Dendritic cell treated with granulocyte-macrophage colony-stimulating factor and Interleukin-4, amounts not matched to agents 40 ng/mL and 50 ng/mL, for 4 days (primary cell): ENCODE measurements around the gene UBE2Q2.
"Not testable (repeated sequence)": the region's sequence is repeated elsewhere in the genome, so short reads cannot be mapped to it uniquely, and the experiment has no call there.

ENCODE experiments used
- H3K27ac Mint-ChIP-seq: one replicate; pipeline ENCODE4 v1.8.0; 2022; ENCODE audit warnings: mild to moderate bottlenecking, mixed read lengths
- H3K27me3 Mint-ChIP-seq: one replicate; pipeline ENCODE4 v1.8.0; 2022; ENCODE audit warnings: mild to moderate bottlenecking, mixed read lengths
- H3K36me3 Mint-ChIP-seq: one replicate; pipeline ENCODE4 v1.8.0; 2022; ENCODE audit warnings: low read depth, mixed read lengths
- H3K4me1 Mint-ChIP-seq: one replicate; pipeline ENCODE4 v1.8.0; 2022; ENCODE audit warnings: low read depth, mixed read lengths
- H3K4me3 Mint-ChIP-seq: one replicate; pipeline ENCODE4 v1.8.0; 2022; ENCODE audit warnings: mild to moderate bottlenecking, moderate library complexity, mixed read lengths
- H3K9me3 Mint-ChIP-seq: one replicate; pipeline ENCODE4 v1.8.0; 2022; ENCODE audit warnings: mixed read lengths
- intact Hi-C: fragments of 100-400 bp; cut with micrococcal nuclease; formaldehyde crosslinking; loops from one replicate; pipeline ENCODE4 v1.15.0; 2022

Gene UBE2Q2

GRCh38 chr15:75835990-75836958 lies 7.0 kb upstream of the UBE2Q2 start:
- Mint-ChIP-seq H3K4me3 (no peak overlapping the region), H3K4me1 (peaks cover 10% of the 10 kb centered on the region)
- intact Hi-C loops: no loop called here

DNA sequence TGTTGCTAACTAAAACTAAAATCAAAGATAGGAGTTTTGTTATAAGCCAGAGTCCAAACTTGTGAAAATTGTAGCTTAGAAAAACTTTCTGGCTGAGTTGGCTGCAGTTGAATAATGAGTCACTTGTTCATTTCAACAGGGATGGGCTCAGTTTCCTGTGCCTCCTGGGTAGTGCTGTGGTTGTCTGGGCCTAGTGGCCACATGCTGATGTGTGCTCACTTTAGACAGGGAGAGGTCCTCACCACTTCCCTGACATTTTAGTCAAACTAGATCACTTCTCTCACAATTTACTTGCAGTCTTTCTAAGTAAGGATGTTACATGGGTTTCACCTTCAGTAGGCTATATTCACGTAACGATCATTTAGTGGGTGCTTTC lies 6.3 kb upstream of the UBE2Q2 start:
- H3K9me3 Mint-ChIP-seq: no peaks in the 10 kb centered on the region
- H3K4me3 Mint-ChIP-seq: no peak overlapping the region
- H3K4me1 Mint-ChIP-seq: peaks cover 4% of the 10 kb centered on the region
- no peaks in the 10 kb centered on the region for H3K36me3 Mint-ChIP-seq
- intact Hi-C loops: no loop called here
- H3K27ac Mint-ChIP-seq: no peak overlapping the region
- no peaks in the 10 kb centered on the region for H3K27me3 Mint-ChIP-seq

More at GRCh38 chr15:75835990-75836958, 7.0 kb upstream of the UBE2Q2 start:
- H3K27ac Mint-ChIP-seq: no peak overlapping the region
- no peaks in the 10 kb centered on the region for H3K36me3 Mint-ChIP-seq
- H3K27me3 Mint-ChIP-seq: no peaks in the 10 kb centered on the region
- no peaks in the 10 kb centered on the region for H3K9me3 Mint-ChIP-seq

DNA sequence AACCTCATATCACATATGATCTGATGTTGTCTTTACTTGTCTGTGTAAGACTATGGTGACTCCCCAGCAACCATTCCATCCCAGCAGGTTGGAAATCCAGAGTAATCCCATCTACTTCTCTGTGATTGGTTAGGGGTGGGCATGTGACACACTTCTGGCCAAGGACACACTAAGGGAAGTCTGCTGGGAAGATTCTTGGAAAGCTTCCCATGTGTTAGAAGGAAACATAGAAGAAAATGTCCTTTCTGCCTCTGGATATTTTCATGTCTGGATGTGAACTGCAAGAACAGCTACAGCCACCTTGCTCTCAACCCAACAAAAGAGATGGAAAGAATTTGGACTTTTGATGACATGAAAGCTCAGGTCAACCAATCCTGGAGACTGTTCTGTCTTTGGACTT lies 2.6 kb upstream of the UBE2Q2 start:
- Mint-ChIP-seq H3K4me3 (no peak overlapping the region), H3K9me3 (no peaks in the 10 kb centered on the region), H3K36me3 (peaks cover 12% of the 10 kb centered on the region), H3K27me3 (no peaks in the 10 kb centered on the region), H3K27ac (no peak overlapping the region), H3K4me1 (peaks cover 23% of the 10 kb centered on the region)
- intact Hi-C loops: loop anchor here (10.0 kb wide), 1 partner anchor 64 kb away; the partner anchor contains the start of gene FBXO22

DNA sequence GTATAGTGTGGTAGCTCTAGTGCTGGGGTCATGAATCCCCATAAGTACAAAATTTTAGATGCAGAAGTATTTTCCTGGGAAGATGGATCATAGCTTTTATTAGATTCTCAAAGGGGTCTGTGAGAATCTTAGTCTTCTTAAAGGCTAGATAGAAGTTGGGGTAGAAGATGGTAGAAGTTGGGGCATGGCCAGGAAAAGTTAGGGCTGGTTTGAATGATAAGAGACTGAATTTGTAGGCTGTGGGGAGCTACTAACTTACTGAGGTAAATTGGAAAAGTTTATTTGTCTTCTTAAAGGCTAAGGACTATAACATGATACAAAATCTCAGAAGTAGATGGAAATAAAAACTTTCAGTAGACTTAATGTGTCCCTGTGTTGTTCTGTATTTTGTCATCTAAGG lies 1.6 kb upstream of the UBE2Q2 start:
- Mint-ChIP-seq H3K36me3 (peaks cover 12% of the 10 kb centered on the region), H3K9me3 (no peaks in the 10 kb centered on the region), H3K27ac (no peak overlapping the region), H3K4me3 (no peak overlapping the region), H3K4me1 (peaks cover 31% of the 10 kb centered on the region), H3K27me3 (no peaks in the 10 kb centered on the region)
- intact Hi-C loops: loop anchor here (10.0 kb wide), 1 partner anchor 63 kb away; the partner anchor contains the start of gene FBXO22

- Mint-ChIP-seq H3K27ac (peak overlapping the region; percentile 88), H3K27me3 (no peaks in the 10 kb centered on the region), H3K4me3 (peak overlapping the region; percentile 92), H3K4me1 (peaks cover 51% of the 10 kb centered on the region), H3K36me3 (peaks cover 12% of the 10 kb centered on the region), H3K9me3 (no peaks in the 10 kb centered on the region)
- intact Hi-C loops: loop anchor here (10.0 kb wide), 1 partner anchor 61 kb away; the partner anchor contains the start of gene FBXO22
Observed at GRCh38 chr15:75843678-75844581, 683 bp downstream of the UBE2Q2 start.

- H3K4me3 Mint-ChIP-seq: peak overlapping the region; percentile 92
- peaks cover 12% of the 10 kb centered on the region for H3K36me3 Mint-ChIP-seq
- no peaks in the 10 kb centered on the region for H3K27me3 Mint-ChIP-seq
- peak overlapping the region; percentile 88 for H3K27ac Mint-ChIP-seq
- peaks cover 51% of the 10 kb centered on the region for H3K4me1 Mint-ChIP-seq
- intact Hi-C loops: loop anchor here (10.0 kb wide), 1 partner anchor 60 kb away; the partner anchor contains the start of gene FBXO22
- no peaks in the 10 kb centered on the region for H3K9me3 Mint-ChIP-seq
Observed at GRCh38 chr15:75844629-75845335, 1.5 kb downstream of the UBE2Q2 start.

GRCh38 chr15:75849167-75849566 lies 5.9 kb downstream of the UBE2Q2 start:
- peaks cover 5% of the 10 kb centered on the region for H3K36me3 Mint-ChIP-seq
- H3K27me3 Mint-ChIP-seq: no peaks in the 10 kb centered on the region
- no peaks in the 10 kb centered on the region for H3K9me3 Mint-ChIP-seq
- H3K4me3 Mint-ChIP-seq: no peak overlapping the region
- intact Hi-C loops: loop anchor here (10.0 kb wide), 1 partner anchor 56 kb away; the partner anchor contains the start of gene FBXO22
- H3K27ac Mint-ChIP-seq: no peak overlapping the region
- peaks cover 61% of the 10 kb centered on the region for H3K4me1 Mint-ChIP-seq

DNA sequence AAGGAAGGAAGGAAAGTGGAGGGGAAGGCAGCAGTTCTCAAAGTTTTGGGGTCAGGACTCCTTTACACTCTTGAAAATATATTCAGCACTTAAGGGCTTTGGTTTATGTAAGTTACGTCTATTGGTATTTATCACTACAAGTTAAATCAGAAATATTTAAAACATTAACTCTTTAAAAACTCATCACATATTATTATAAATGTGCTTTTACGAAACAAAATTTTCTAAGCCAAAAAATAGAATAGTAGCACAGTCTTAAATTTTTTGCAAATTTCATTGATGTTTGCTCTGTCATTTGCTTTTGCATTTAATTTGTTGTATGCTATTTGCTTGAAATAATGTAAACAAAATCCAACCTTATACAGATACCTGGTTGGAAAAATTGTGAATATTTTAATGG lies 7.5 kb downstream of the UBE2Q2 start:
- Mint-ChIP-seq H3K4me1 (peaks cover 47% of the 10 kb centered on the region), H3K9me3 (no peaks in the 10 kb centered on the region), H3K27me3 (no peaks in the 10 kb centered on the region), H3K27ac (no peak overlapping the region), H3K36me3 (peaks cover 14% of the 10 kb centered on the region), H3K4me3 (no peak overlapping the region)
- intact Hi-C loops: no loop called here

DNA sequence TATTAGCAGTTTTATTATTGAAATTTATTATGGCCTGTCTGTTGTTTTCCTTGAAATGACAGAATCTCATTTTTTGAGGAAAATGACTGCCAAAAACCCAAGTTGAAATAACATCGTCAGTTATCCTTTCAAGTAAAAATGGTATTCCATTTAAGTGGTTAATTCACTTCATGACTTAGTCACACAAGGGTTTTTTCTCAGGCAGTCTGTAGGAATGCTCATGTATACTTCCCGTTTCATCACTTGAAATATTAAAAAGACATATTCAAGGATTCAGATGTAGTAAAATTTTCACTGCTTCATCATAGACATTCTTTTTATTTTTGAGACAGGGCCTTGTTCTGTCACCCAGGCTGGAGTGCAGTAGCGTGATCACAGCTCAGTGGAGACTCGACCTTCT lies 8.3 kb downstream of the UBE2Q2 start:
- H3K27ac Mint-ChIP-seq, H3K4me3 Mint-ChIP-seq, H3K27me3 Mint-ChIP-seq, H3K9me3 Mint-ChIP-seq, intact Hi-C loops: not testable (repeated sequence)
- H3K4me1 Mint-ChIP-seq: peaks cover 40% of the 10 kb centered on the region
- peaks cover 23% of the 10 kb centered on the region for H3K36me3 Mint-ChIP-seq

- Mint-ChIP-seq H3K9me3 (no peaks in the 10 kb centered on the region), H3K4me3 (no peak overlapping the region), H3K27me3 (no peaks in the 10 kb centered on the region), H3K4me1 (peaks cover 14% of the 10 kb centered on the region), H3K36me3 (peaks cover 66% of the 10 kb centered on the region), H3K27ac (no peak overlapping the region)
- intact Hi-C loops: no loop called here
Observed at GRCh38 chr15:75857886-75858285, 14.6 kb downstream of the UBE2Q2 start.

DNA sequence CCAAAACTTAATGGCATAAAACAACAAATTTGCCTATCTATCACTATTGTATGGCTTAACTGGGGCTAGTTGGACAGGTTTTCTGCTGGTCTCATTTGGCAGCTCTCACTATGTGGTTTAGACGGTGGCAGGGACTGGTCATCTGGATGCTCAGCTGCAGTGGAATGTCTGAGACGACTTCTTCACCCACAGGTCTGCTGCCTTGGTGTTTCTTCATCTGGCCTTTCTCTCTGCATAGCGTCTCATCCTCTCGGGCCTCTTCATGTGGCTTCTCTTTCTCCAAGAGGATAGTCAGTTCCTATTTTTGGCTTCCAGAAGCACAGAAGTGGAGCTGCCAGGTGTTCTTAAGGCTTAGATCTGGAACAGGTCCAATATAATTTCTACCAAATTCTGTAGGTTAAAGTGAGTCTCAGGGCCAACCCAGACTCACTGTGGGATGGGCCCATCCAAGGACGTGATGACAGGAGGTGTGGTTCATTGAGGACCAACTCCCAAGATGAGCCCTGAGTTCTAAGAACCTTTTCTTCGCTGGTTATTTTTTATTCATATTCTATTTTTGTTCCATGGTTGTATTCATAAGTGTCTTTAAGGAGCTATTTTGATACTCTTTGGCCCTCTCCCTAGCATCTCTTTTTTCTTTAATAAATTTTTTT lies 18.6 kb downstream of the UBE2Q2 start:
- Mint-ChIP-seq H3K27ac (no peak overlapping the region), H3K36me3 (peaks cover 64% of the 10 kb centered on the region), H3K9me3 (no peaks in the 10 kb centered on the region), H3K4me1 (peaks cover 18% of the 10 kb centered on the region), H3K4me3 (no peak overlapping the region), H3K27me3 (no peaks in the 10 kb centered on the region)
- intact Hi-C loops: no loop called here

DNA sequence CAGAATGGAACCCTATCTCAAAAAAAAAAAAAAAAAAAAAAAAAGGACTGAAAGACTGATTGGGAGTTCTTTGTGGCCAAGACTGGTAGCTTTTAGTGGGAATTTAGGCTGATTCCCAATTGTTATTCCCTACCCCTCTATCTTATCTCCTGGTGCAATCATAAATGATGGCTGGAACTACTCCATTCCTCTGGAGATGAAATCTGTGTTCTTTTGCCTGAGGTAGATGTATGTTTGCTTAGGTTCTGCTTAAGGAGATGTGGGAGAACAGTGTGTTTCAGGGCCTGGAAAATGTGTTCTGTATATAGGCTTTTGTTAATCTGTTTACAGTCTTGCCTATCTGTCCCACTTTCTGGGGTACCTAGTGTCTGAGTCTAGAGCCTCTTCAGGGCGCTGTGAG lies 19.5 kb downstream of the UBE2Q2 start:
- Mint-ChIP-seq H3K36me3 (peaks cover 61% of the 10 kb centered on the region), H3K27ac (no peak overlapping the region), H3K4me3 (no peak overlapping the region), H3K27me3 (no peaks in the 10 kb centered on the region), H3K4me1 (peaks cover 27% of the 10 kb centered on the region), H3K9me3 (no peaks in the 10 kb centered on the region)
- intact Hi-C loops: no loop called here
